Progenitor cell of endocrine pancreas (in vitro differentiated cells): ENCODE data around the gene PRUNE1. TPM values are rescaled to one million over a fixed set of nuclear protein-coding genes. Genes with fewer than 3 reads are reported as not detected.

Experiments used
- DNase-seq: peaks from one replicate; pipeline ENCODE4 v3.0.0; 2021; ENCODE audit warnings: low spot score; ENCODE audit not compliant: unreplicated experiment
- H3K27ac Mint-ChIP-seq: 2 replicates; pipeline ENCODE4 v1.8.0; 2021; ENCODE audit warnings: mild to moderate bottlenecking, moderate library complexity, mixed read lengths
- H3K27me3 Mint-ChIP-seq: 2 replicates; pipeline ENCODE4 v1.8.0; 2021; ENCODE audit warnings: mixed read lengths
- H3K36me3 Mint-ChIP-seq: 2 replicates; pipeline ENCODE4 v1.8.0; 2022; ENCODE audit warnings: mixed read lengths; ENCODE audit not compliant: insufficient read depth
- H3K4me1 Mint-ChIP-seq: 2 replicates; pipeline ENCODE4 v1.8.0; 2021; ENCODE audit warnings: low read depth, mixed read lengths
- H3K4me3 Mint-ChIP-seq: 2 replicates; pipeline ENCODE4 v1.8.0; 2021; ENCODE audit warnings: low read depth, mild to moderate bottlenecking, moderate library complexity, mixed read lengths
- H3K9me3 Mint-ChIP-seq: 2 replicates; pipeline ENCODE4 v1.8.0; 2021; ENCODE audit warnings: low read depth, mixed read lengths
- CTCF ChIP-seq: fragments of 200-600 bp; sonication (generic); IDR thresholded peaks from one replicate; pipeline ENCODE4 v1.5.0; 2021; ENCODE audit warnings: antibody characterized with exemption, mild to moderate bottlenecking; ENCODE audit not compliant: unreplicated experiment
- total RNA-seq: library from RNA; stranded (reverse); gene quantifications from 2 replicates; pipeline ENCODE4 v1.2.1, GENCODE V29; 2021

PRUNE1 gene
- total RNA-seq, 1 donor from 2014 or later = 24.4 TPM

- no peaks in the 10 kb centered on the region for H3K36me3 Mint-ChIP-seq
- no peak overlapping the region for H3K27ac Mint-ChIP-seq
- peaks cover 34% of the 10 kb centered on the region for H3K4me1 Mint-ChIP-seq
- no peak overlapping the region for H3K4me3 Mint-ChIP-seq
- peak; percentile 85 for DNase-seq
- no peaks in the 10 kb centered on the region for H3K9me3 Mint-ChIP-seq
- peaks cover 5% of the 10 kb centered on the region for H3K27me3 Mint-ChIP-seq
- peak; percentile 100 for TF ChIP-seq CTCF
These were observed 28.9 kb upstream of the PRUNE1 start for GRCh38 chr1:150979092-150980056.

GRCh38 chr1:150981177-150981804 lies 27.0 kb upstream of the PRUNE1 start:
- Mint-ChIP-seq H3K27me3 (peaks cover 5% of the 10 kb centered on the region), H3K36me3 (no peaks in the 10 kb centered on the region), H3K9me3 (no peaks in the 10 kb centered on the region), H3K4me3 (peak overlapping the region; percentile 50), H3K4me1 (peaks cover 34% of the 10 kb centered on the region), H3K27ac (peak overlapping the region; percentile 92)
- no peak for DNase-seq
- TF ChIP-seq CTCF = no peak

GRCh38 chr1:150981805-150982712 lies 26.2 kb upstream of the PRUNE1 start, which contains the start of gene ANXA9:
ANXA9 (plus strand) TSS chr1:150982292; CDS start chr1:150983106, 814 bp downstream.
- no peak for DNase-seq
- Mint-ChIP-seq H3K27ac (peak within 1 kb of the TSS; percentile 92), H3K27me3 (no peaks in the 10 kb centered on the region), H3K36me3 (no peaks in the 10 kb centered on the region), H3K9me3 (no peaks in the 10 kb centered on the region), H3K4me1 (peaks cover 30% of the 10 kb centered on the region), H3K4me3 (peak within 1 kb of the TSS; percentile 50)
- TF ChIP-seq CTCF = no peak

- no peak overlapping the region for H3K27ac Mint-ChIP-seq
These were observed 22.9 kb upstream of the PRUNE1 start for GRCh38 chr1:150985179-150985825.

More at GRCh38 chr1:150985179-150985825, 22.9 kb upstream of the PRUNE1 start:
- no peak for TF ChIP-seq CTCF
- Mint-ChIP-seq H3K27me3 (no peaks in the 10 kb centered on the region), H3K36me3 (no peaks in the 10 kb centered on the region), H3K9me3 (no peaks in the 10 kb centered on the region), H3K4me3 (no peak overlapping the region), H3K4me1 (peaks cover 24% of the 10 kb centered on the region)
- DNase-seq = no peak
